Measurements from ENCODE around the gene CHML. TPM values are rescaled to one million over a fixed set of nuclear protein-coding genes. Genes with fewer than 3 reads are reported as not detected.

The CHML gene
- total and polyA plus RNA-seq, 2 experiments from 2014 or later, result 19.9 to 66.8 TPM

DNA sequence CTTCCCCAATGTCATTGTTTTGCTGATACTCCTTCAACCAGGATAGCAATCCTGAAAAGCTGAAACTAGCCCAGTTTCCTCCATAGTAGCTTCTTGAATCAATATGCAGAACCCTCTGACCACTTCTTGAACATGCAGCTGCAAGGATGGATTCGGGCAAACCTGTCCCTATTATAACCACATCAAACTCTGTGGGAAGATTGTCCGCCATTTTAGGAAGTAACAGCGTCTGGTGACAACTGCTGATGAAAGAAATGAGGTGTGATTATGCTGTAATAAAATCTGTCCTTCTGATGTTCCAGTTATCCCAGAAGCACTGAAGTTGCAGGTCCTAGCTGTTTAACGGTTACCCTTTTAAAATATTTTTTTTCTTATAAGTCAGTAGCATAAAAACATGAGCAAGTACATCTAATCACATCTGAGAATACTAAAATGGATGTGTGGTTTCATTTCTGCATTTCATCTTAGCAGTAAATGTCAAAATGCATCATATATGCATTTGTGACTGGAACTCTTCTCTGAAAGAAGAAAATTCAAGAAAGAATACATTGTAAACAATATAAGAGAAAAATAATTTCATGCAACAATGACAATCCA is 4.5 kb downstream of the CHML start:
- Histone ChIP-seq H3K4me1 (ENCODE audit: insufficient read depth) (peaks cover 26% of the 10 kb centered on the region), H3K36me3 (ENCODE audit: insufficient read depth) (peaks cover 5% of the 10 kb centered on the region; the same call in 1 of the 2 replicates), H3K79me2 (replicated peaks; ENCODE audit: insufficient read depth) (peaks cover 89% of the 10 kb centered on the region), H3K4me2 (no peak overlapping the region), H3K9me2 (ENCODE audit: insufficient read depth) (no peaks in the 10 kb centered on the region), H4K20me1 (replicated peaks; ENCODE audit: insufficient read depth) (peaks cover 14% of the 10 kb centered on the region), H3K27me3 (ENCODE audit: insufficient read depth) (no peaks in the 10 kb centered on the region), H2AFZ (no peak overlapping the region), H3F3A (replicated peaks; ENCODE audit: low read depth) (no peaks in the 10 kb centered on the region), H3K4me3 (no peak overlapping the region), H3K27ac (ENCODE audit: low read depth) (no peak overlapping the region)
- Mint-ChIP-seq H3K4me3 (no peak overlapping the region), H3K27ac (no peak overlapping the region), H3K9me3 (peaks cover 2% of the 10 kb centered on the region), H3K36me3 (ENCODE audit: low read depth) (peaks cover 34% of the 10 kb centered on the region), H3K4me1 (peaks cover 38% of the 10 kb centered on the region), H3K27me3 (ENCODE audit: insufficient read depth, low read depth, poor library complexity) (peaks cover 4% of the 10 kb centered on the region)
- DNase-seq (ENCODE audit: low spot score), result no peak
- ATAC-seq, result no peak
- TF ChIP-seq ZNF114 (CRISPR knock-in tag; IDR thresholded peaks at IDR 0.05), result no peak
- TF ChIP-seq STAT1 (IDR thresholded peaks at IDR 0.05; ENCODE audit: unreplicated experiment), result no peak
- TF ChIP-seq ZNF331 (CRISPR knock-in tag; IDR thresholded peaks at IDR 0.05; ENCODE audit: low read depth), result no peak
- TF ChIP-seq JUNB (IDR thresholded peaks at IDR 0.05; ENCODE audit: unreplicated experiment), result no peak
- TF ChIP-seq CREB1 (CRISPR knock-in tag; IDR thresholded peaks at IDR 0.05; ENCODE audit: low read depth), result no peak
- TF ChIP-seq, protein P1, sequence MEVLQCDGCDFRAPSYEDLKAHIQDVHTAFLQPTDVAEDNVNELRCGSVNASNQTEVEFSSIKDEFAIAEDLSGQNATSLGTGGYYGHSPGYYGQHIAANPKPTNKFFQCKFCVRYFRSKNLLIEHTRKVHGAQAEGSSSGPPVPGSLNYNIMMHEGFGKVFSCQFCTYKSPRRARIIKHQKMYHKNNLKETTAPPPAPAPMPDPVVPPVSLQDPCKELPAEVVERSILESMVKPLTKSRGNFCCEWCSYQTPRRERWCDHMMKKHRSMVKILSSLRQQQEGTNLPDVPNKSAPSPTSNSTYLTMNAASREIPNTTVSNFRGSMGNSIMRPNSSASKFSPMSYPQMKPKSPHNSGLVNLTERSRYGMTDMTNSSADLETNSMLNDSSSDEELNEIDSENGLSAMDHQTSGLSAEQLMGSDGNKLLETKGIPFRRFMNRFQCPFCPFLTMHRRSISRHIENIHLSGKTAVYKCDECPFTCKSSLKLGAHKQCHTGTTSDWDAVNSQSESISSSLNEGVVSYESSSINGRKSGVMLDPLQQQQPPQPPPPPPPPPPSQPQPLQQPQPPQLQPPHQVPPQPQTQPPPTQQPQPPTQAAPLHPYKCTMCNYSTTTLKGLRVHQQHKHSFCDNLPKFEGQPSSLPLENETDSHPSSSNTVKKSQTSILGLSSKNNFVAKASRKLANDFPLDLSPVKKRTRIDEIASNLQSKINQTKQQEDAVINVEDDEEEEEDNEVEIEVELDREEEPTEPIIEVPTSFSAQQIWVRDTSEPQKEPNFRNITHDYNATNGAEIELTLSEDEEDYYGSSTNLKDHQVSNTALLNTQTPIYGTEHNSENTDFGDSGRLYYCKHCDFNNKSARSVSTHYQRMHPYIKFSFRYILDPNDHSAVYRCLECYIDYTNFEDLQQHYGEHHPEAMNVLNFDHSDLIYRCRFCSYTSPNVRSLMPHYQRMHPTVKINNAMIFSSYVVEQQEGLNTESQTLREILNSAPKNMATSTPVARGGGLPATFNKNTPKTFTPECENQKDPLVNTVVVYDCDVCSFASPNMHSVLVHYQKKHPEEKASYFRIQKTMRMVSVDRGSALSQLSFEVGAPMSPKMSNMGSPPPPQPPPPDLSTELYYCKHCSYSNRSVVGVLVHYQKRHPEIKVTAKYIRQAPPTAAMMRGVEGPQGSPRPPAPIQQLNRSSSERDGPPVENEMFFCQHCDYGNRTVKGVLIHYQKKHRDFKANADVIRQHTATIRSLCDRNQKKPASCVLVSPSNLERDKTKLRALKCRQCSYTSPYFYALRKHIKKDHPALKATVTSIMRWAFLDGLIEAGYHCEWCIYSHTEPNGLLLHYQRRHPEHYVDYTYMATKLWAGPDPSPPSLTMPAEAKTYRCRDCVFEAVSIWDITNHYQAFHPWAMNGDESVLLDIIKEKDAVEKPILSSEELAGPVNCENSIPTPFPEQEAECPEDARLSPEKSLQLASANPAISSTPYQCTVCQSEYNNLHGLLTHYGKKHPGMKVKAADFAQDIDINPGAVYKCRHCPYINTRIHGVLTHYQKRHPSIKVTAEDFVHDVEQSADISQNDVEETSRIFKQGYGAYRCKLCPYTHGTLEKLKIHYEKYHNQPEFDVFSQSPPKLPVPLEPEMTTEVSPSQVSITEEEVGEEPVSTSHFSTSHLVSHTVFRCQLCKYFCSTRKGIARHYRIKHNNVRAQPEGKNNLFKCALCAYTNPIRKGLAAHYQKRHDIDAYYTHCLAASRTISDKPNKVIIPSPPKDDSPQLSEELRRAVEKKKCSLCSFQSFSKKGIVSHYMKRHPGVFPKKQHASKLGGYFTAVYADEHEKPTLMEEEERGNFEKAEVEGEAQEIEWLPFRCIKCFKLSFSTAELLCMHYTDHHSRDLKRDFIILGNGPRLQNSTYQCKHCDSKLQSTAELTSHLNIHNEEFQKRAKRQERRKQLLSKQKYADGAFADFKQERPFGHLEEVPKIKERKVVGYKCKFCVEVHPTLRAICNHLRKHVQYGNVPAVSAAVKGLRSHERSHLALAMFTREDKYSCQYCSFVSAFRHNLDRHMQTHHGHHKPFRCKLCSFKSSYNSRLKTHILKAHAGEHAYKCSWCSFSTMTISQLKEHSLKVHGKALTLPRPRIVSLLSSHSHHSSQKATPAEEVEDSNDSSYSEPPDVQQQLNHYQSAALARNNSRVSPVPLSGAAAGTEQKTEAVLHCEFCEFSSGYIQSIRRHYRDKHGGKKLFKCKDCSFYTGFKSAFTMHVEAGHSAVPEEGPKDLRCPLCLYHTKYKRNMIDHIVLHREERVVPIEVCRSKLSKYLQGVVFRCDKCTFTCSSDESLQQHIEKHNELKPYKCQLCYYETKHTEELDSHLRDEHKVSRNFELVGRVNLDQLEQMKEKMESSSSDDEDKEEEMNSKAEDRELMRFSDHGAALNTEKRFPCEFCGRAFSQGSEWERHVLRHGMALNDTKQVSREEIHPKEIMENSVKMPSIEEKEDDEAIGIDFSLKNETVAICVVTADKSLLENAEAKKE (CRISPR knock-in tag; IDR thresholded peaks at IDR 0.05), result no peak
- no peak for TF ChIP-seq EZH2 (IDR thresholded peaks at IDR 0.05; ENCODE audit: low read depth, unreplicated experiment)
- no peak for TF ChIP-seq POLR2AphosphoS5 (IDR thresholded peaks at IDR 0.05; ENCODE audit: low read depth)
- TF ChIP-seq, protein P2, sequence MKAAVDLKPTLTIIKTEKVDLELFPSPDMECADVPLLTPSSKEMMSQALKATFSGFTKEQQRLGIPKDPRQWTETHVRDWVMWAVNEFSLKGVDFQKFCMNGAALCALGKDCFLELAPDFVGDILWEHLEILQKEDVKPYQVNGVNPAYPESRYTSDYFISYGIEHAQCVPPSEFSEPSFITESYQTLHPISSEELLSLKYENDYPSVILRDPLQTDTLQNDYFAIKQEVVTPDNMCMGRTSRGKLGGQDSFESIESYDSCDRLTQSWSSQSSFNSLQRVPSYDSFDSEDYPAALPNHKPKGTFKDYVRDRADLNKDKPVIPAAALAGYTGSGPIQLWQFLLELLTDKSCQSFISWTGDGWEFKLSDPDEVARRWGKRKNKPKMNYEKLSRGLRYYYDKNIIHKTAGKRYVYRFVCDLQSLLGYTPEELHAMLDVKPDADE (IDR thresholded peaks at IDR 0.05), result no peak
- TF ChIP-seq, protein P3, sequence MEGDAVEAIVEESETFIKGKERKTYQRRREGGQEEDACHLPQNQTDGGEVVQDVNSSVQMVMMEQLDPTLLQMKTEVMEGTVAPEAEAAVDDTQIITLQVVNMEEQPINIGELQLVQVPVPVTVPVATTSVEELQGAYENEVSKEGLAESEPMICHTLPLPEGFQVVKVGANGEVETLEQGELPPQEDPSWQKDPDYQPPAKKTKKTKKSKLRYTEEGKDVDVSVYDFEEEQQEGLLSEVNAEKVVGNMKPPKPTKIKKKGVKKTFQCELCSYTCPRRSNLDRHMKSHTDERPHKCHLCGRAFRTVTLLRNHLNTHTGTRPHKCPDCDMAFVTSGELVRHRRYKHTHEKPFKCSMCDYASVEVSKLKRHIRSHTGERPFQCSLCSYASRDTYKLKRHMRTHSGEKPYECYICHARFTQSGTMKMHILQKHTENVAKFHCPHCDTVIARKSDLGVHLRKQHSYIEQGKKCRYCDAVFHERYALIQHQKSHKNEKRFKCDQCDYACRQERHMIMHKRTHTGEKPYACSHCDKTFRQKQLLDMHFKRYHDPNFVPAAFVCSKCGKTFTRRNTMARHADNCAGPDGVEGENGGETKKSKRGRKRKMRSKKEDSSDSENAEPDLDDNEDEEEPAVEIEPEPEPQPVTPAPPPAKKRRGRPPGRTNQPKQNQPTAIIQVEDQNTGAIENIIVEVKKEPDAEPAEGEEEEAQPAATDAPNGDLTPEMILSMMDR (conservative IDR thresholded peaks at IDR 0.05; ENCODE audit: low read depth in 2 of 2), result no peak
- TF ChIP-seq, protein P4, sequence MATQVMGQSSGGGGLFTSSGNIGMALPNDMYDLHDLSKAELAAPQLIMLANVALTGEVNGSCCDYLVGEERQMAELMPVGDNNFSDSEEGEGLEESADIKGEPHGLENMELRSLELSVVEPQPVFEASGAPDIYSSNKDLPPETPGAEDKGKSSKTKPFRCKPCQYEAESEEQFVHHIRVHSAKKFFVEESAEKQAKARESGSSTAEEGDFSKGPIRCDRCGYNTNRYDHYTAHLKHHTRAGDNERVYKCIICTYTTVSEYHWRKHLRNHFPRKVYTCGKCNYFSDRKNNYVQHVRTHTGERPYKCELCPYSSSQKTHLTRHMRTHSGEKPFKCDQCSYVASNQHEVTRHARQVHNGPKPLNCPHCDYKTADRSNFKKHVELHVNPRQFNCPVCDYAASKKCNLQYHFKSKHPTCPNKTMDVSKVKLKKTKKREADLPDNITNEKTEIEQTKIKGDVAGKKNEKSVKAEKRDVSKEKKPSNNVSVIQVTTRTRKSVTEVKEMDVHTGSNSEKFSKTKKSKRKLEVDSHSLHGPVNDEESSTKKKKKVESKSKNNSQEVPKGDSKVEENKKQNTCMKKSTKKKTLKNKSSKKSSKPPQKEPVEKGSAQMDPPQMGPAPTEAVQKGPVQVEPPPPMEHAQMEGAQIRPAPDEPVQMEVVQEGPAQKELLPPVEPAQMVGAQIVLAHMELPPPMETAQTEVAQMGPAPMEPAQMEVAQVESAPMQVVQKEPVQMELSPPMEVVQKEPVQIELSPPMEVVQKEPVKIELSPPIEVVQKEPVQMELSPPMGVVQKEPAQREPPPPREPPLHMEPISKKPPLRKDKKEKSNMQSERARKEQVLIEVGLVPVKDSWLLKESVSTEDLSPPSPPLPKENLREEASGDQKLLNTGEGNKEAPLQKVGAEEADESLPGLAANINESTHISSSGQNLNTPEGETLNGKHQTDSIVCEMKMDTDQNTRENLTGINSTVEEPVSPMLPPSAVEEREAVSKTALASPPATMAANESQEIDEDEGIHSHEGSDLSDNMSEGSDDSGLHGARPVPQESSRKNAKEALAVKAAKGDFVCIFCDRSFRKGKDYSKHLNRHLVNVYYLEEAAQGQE (IDR thresholded peaks at IDR 0.05; ENCODE audit: unreplicated experiment), result no peak

Data from GM23338 (cell line).